Measurements from ENCODE around the gene PAK2. TPM values are rescaled to one million over a fixed set of nuclear protein-coding genes. Genes with fewer than 3 reads are reported as not detected.

Gene PAK2
- total and polyA plus RNA-seq, 9 of the 15 experiments (the other 6 are each of a cell fraction or from before 2014, with no cell fraction given): 13.2 to 72.4 (median 35.7) TPM

DNA sequence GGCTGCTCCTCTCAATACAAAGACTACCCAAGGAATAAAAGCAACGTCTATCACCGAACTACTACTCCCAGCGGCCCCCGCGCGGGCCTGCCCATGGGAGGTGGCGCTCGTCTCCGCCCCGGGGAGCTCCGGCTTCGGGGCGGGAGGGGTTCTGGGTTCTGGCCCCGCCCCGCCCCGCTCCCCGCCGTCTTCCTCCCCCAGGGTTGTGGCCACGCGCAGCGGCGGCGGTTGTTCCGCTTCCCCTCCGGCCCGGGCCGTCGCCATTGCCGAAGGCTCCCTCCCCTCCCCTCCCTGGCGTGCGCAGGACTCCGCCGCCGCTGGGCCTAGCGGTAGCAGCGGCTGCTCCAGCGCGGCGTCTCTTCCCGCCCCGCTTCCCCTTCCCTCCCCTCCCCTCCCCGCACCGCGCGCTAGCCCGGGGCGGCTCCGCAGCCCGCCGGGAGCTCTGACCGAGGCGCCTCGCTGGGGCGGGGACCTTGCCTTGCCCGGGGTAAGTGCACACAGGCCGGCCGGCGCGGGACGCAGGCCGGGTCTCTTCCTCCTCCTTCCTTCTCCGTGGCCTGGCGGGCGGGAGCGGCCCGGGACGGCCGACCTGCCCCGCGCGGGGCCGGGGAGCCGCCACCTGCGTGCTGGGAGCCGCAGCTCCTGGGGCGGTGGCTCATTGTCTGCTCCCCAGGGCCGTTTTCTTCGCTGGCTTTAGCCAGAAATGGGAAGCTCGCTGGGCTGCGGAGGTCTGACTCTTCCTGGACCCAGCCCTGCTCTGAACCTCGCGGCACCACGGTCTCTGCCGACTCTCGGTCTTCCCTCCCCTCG is at the start of gene PAK2 (continued):
- TF ChIP-seq, protein P1, sequence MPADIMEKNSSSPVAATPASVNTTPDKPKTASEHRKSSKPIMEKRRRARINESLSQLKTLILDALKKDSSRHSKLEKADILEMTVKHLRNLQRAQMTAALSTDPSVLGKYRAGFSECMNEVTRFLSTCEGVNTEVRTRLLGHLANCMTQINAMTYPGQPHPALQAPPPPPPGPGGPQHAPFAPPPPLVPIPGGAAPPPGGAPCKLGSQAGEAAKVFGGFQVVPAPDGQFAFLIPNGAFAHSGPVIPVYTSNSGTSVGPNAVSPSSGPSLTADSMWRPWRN (IDR thresholded peaks at IDR 0.05; ENCODE audit: low read depth): peak; percentile 54; the same call in 1 of the 2 replicates
- no peak for TF ChIP-seq IRF2 (CRISPR knock-in tag; IDR thresholded peaks at IDR 0.05)
- peak; percentile 80; the same call in 1 of the 2 replicates for TF ChIP-seq SMAD4 (CRISPR knock-in tag; conservative IDR thresholded peaks at IDR 0.05)
- peak; percentile 64 for TF ChIP-seq KDM5B (IDR thresholded peaks at IDR 0.05; ENCODE audit: insufficient replicate concordance, low read depth, low read length)
- peak; percentile 90 for TF ChIP-seq MYC (IDR thresholded peaks at IDR 0.05; ENCODE audit: low read depth, low read length)
- no peak for TF ChIP-seq MYC (CRISPR knock-in tag; IDR thresholded peaks at IDR 0.05; ENCODE audit: borderline replicate concordance, low read depth)
- peak; percentile 77; the same call in 1 of the 2 replicates for TF ChIP-seq SP1 (CRISPR knock-in tag; IDR thresholded peaks at IDR 0.05)
- TF ChIP-seq SIN3A (IDR thresholded peaks at IDR 0.05; ENCODE audit: borderline replicate concordance in 2 of 2, control insufficient read depth in 1 of 2, low read depth in 2 of 2, low read length in 2 of 2): peak in 1 of 2 experiments; percentile 56; a peak in 1 of 4 replicates
- TF ChIP-seq ESRRA (IDR thresholded peaks at IDR 0.05; ENCODE audit: borderline replicate concordance, low read depth): peak; percentile 25; the same call in 1 of the 2 replicates
- TF ChIP-seq TBP (optimal IDR thresholded peaks at IDR 0.05; ENCODE audit: low read depth, low read length): peak; percentile 78
- TF ChIP-seq CEBPG (CRISPR knock-in tag; IDR thresholded peaks at IDR 0.05): no peak
- no peak for TF ChIP-seq CEBPG (tag; conservative IDR thresholded peaks at IDR 0.05 in 1 of 2, IDR thresholded peaks at IDR 0.05 in 1 of 2)
- TF ChIP-seq PCBP2 (IDR thresholded peaks at IDR 0.05; ENCODE audit: low read depth, low read length, poor library complexity, severe bottlenecking): peak; percentile 52
- TF ChIP-seq, protein P2, sequence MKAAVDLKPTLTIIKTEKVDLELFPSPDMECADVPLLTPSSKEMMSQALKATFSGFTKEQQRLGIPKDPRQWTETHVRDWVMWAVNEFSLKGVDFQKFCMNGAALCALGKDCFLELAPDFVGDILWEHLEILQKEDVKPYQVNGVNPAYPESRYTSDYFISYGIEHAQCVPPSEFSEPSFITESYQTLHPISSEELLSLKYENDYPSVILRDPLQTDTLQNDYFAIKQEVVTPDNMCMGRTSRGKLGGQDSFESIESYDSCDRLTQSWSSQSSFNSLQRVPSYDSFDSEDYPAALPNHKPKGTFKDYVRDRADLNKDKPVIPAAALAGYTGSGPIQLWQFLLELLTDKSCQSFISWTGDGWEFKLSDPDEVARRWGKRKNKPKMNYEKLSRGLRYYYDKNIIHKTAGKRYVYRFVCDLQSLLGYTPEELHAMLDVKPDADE (conservative IDR thresholded peaks at IDR 0.05; ENCODE audit: control insufficient read depth, low read depth, low read length): peak; percentile 63
- TF ChIP-seq BHLHE40 (IDR thresholded peaks at IDR 0.05; ENCODE audit: low read length): 0 out of 2 replicates have a peak, but pooled peaks have one; percentile 48
- peak; percentile 63 to 74; a peak in 3 of 4 replicates for TF ChIP-seq SIX5 (IDR thresholded peaks at IDR 0.05; ENCODE audit: borderline replicate concordance in 1 of 2, insufficient read depth in 1 of 2, low read depth in 1 of 2, low read length in 2 of 2)
- TF ChIP-seq, protein P3, sequence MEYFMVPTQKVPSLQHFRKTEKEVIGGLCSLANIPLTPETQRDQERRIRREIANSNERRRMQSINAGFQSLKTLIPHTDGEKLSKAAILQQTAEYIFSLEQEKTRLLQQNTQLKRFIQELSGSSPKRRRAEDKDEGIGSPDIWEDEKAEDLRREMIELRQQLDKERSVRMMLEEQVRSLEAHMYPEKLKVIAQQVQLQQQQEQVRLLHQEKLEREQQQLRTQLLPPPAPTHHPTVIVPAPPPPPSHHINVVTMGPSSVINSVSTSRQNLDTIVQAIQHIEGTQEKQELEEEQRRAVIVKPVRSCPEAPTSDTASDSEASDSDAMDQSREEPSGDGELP (CRISPR knock-in tag; IDR thresholded peaks at IDR 0.05; ENCODE audit: borderline replicate concordance): peak; percentile 52; the same call in 1 of the 2 replicates
- TF ChIP-seq MAZ (CRISPR knock-in tag; conservative IDR thresholded peaks at IDR 0.05 in 1 of 2, IDR thresholded peaks at IDR 0.05 in 1 of 2): peak; percentile 96 to 97
- TF ChIP-seq ETS2 (tag; IDR thresholded peaks at IDR 0.05; ENCODE audit: borderline replicate concordance, poor library complexity, severe bottlenecking): no peak
- peak; percentile 72 for TF ChIP-seq CREM (IDR thresholded peaks at IDR 0.05; ENCODE audit: low read depth)
- TF ChIP-seq HCFC1 (IDR thresholded peaks at IDR 0.05; ENCODE audit: low read depth, low read length): peak; percentile 94
- no peak for TF ChIP-seq MEIS2 (IDR thresholded peaks at IDR 0.05; ENCODE audit: partially characterized antibody)
- peak; percentile 93 for TF ChIP-seq PCBP1 (IDR thresholded peaks at IDR 0.05; ENCODE audit: low read depth, low read length, poor library complexity, severe bottlenecking)
